Left lung (tissue), 10 donors: Measurements from ENCODE around the gene SAMD4B. TPM values are rescaled to one million over a fixed set of nuclear protein-coding genes. Genes with fewer than 3 reads are reported as not detected.

Source experiments
- ATAC-seq: fragments of 200-7000 bp; cut with Tn5 transposase; one replicate; pipeline ENCODE4 v1.9.1; 2020; ENCODE audit warnings: moderate library complexity
- DNase-seq, 4 donors: peaks; one replicate each; pipeline ENCODE4 v3.0.0-alpha.2; 2013 to 2020
- H3K27ac ChIP-seq, 2 donors: fragments of 200-600 bp; sonication (generic) in 1 of 2; one replicate each; pipeline versions ENCODE4 v1.5.0 to v1.8.0; 2020 to 2021
- H3K27me3 ChIP-seq, 2 donors: fragments of 200-600 bp; sonication (generic) in 1 of 2; one replicate each; pipeline versions ENCODE4 v1.5.0 to v1.8.0; 2020 to 2021
- H3K36me3 ChIP-seq, 2 donors: fragments of 200-600 bp; sonication (generic) in 1 of 2; one replicate each; pipeline versions ENCODE4 v1.5.0 to v1.8.0; 2020 to 2021
- H3K4me1 ChIP-seq, 2 donors: fragments of 200-600 bp; one replicate each; pipeline ENCODE4 v1.8.0; 2021
- H3K4me3 ChIP-seq, 2 donors: fragments of 200-600 bp; sonication (generic) in 1 of 2; one replicate each; pipeline versions ENCODE4 v1.5.0 to v1.8.0; 2020 to 2021; ENCODE audit warnings: mild to moderate bottlenecking in 1 of 2
- H3K9me3 ChIP-seq, 2 donors: fragments of 200-600 bp; sonication (generic) in 1 of 2; one replicate each; pipeline versions ENCODE4 v1.5.0 to v1.8.0; 2020 to 2021
- CTCF ChIP-seq, 2 donors: fragments of 200-600 bp; sonication (generic) in 1 of 2; IDR thresholded peaks; one replicate each; pipeline versions ENCODE4 v1.5.0 to v1.8.0; 2021; ENCODE audit warnings: antibody characterized with exemption in 2 of 2
- intact Hi-C, 2 donors: fragments of 100-400 bp; cut with DNase I; formaldehyde crosslinking; loops; one replicate each; pipeline versions ENCODE4 v1.11.2 to v1.14.2; 2022
- polyA plus RNA-seq, 6 donors: library from polyadenylated mRNA; unstranded; fragments of 120-200 nt; gene quantifications; one replicate each; pipeline ENCODE4 v1.2.1, GENCODE V29; 2013; ENCODE audit not compliant: insufficient read length in 6 of 6
- total RNA-seq, 2 donors: library from RNA; stranded (reverse); fragmentation: NEBNext Ultra II Directional; extraction: Animal tissue kit (Norgen Biotek cat#: 25700); gene quantifications; one replicate each; pipeline ENCODE4 v1.2.1, GENCODE V29; 2021
- donor health status: DM: no; HTN: yes; CAD: no.
- donor health status: DM: no; HTN: no; CAD: no.

The SAMD4B gene
- total and polyA plus RNA-seq, 8 donors = 74.1 to 127 (median 107) TPM

GRCh38 chr19:39352381-39353255 lies 10.4 kb downstream of the SAMD4B start:
- Histone ChIP-seq H3K4me1 (peaks cover 0 to 7% of the 10 kb centered on the region in 2 donors), H3K27ac (no peak overlapping the region), H3K9me3 (no peaks in the 10 kb centered on the region), H3K4me3 (no peak overlapping the region), H3K27me3 (no peaks in the 10 kb centered on the region), H3K36me3 (peaks cover 0 to 94% of the 10 kb centered on the region in 2 donors)
- DNase-seq (no peak), ATAC-seq (no peak)
- no peak for TF ChIP-seq CTCF (IDR thresholded peaks at IDR 0.05)
- intact Hi-C loops = no loop called here

GRCh38 chr19:39355253-39355652 lies 13.0 kb downstream of the SAMD4B start:
- Histone ChIP-seq H3K27ac (no peak overlapping the region), H3K4me1 (peaks cover 0 to 7% of the 10 kb centered on the region in 2 donors), H3K4me3 (no peak overlapping the region), H3K9me3 (no peaks in the 10 kb centered on the region), H3K27me3 (no peaks in the 10 kb centered on the region), H3K36me3 (peaks cover 0 to 100% of the 10 kb centered on the region in 2 donors)
- DNase-seq (no peak), ATAC-seq (no peak)
- TF ChIP-seq CTCF (IDR thresholded peaks at IDR 0.05) = no peak
- intact Hi-C loops = no loop called here

GRCh38 chr19:39356073-39356472 lies 13.9 kb downstream of the SAMD4B start:
- peaks cover 0 to 100% of the 10 kb centered on the region in 2 donors for H3K36me3 ChIP-seq

GRCh38 chr19:39356647-39357046 lies 14.4 kb downstream of the SAMD4B start:
- DNase-seq (no peak), ATAC-seq (no peak)
- intact Hi-C loops = no loop called here
- H3K27ac ChIP-seq = no peak overlapping the region
- H3K27me3 ChIP-seq = no peaks in the 10 kb centered on the region
- H3K9me3 ChIP-seq = no peaks in the 10 kb centered on the region
- peaks cover 0 to 3% of the 10 kb centered on the region in 2 donors for H3K4me1 ChIP-seq
- H3K36me3 ChIP-seq = peaks cover 0 to 100% of the 10 kb centered on the region in 2 donors
- TF ChIP-seq CTCF (IDR thresholded peaks at IDR 0.05) = no peak
- H3K4me3 ChIP-seq = no peak overlapping the region

More at GRCh38 chr19:39356073-39356472, 13.9 kb downstream of the SAMD4B start:
- no peaks in the 10 kb centered on the region for H3K27me3 ChIP-seq
- no peak overlapping the region for H3K27ac ChIP-seq
- no peak for TF ChIP-seq CTCF (IDR thresholded peaks at IDR 0.05)
- peaks cover 0 to 7% of the 10 kb centered on the region in 2 donors for H3K4me1 ChIP-seq
- ATAC-seq (no peak), DNase-seq (no peak)
- intact Hi-C loops = no loop called here
- H3K4me3 ChIP-seq = no peak overlapping the region
- H3K9me3 ChIP-seq = no peaks in the 10 kb centered on the region

- Histone ChIP-seq H3K4me1 (peaks cover 8 to 9% of the 10 kb centered on the region in 2 donors), H3K9me3 (no peaks in the 10 kb centered on the region), H3K36me3 (peaks cover 0 to 100% of the 10 kb centered on the region in 2 donors), H3K27ac (no peak overlapping the region), H3K4me3 (no peak overlapping the region), H3K27me3 (no peaks in the 10 kb centered on the region)
- no peak for TF ChIP-seq CTCF (IDR thresholded peaks at IDR 0.05)
- DNase-seq (no peak), ATAC-seq (no peak)
- intact Hi-C loops = no loop called here
These were observed 16.8 kb downstream of the SAMD4B start for GRCh38 chr19:39359026-39359425.
